K562 (cell line): ENCODE results near the gene GATA5. TPM values are rescaled to one million over a fixed set of nuclear protein-coding genes. Genes with fewer than 3 reads are reported as not detected.

ENCODE experiments used
- HMBOX1 ChIP-seq: sonication (generic); IDR thresholded peaks from 2 replicates; pipeline ENCODE4 v1.6.1; 2016
- JUN ChIP-seq, 2 experiments: sonication (generic) in 1 of 2; formaldehyde crosslinking in 1 of 2; IDR thresholded peaks; 2 replicates each; pipeline versions ENCODE4 v1.6.1 to v1.8.0; 2012 to 2022; ENCODE audit warnings: borderline replicate concordance in 2 of 2, mild to moderate bottlenecking in 2 of 2, improper control_type of control experiment in 1 of 2, low read depth in 1 of 2, low read length in 1 of 2, missing genetic modification reagents in 1 of 2
- KAT2B ChIP-seq: IDR thresholded peaks from one replicate; pipeline ENCODE4 v1.6.1; 2012; ENCODE audit warnings: low read depth, mild to moderate bottlenecking, control low read depth, inconsistent platforms, low read length, moderate library complexity
- RHOXF2B ChIP-seq: fragments of 250-450 bp; sonication (Bioruptor Pico); conservative IDR thresholded peaks from 2 replicates; pipeline ENCODE4 v1.5.1; 2021
- SLC30A9 ChIP-seq: fragments of 250-450 bp; sonication (Bioruptor Pico); IDR thresholded peaks from 2 replicates; pipeline ENCODE4 v1.8.0; 2022; ENCODE audit warnings: mild to moderate bottlenecking, moderate library complexity
- SMAD2 ChIP-seq: fragments of 150-350 bp; IDR thresholded peaks from 2 replicates; pipeline ENCODE4 v1.6.1; 2014; ENCODE audit warnings: low read depth, mild to moderate bottlenecking, low read length
- YY1 ChIP-seq, 3 experiments: IDR thresholded peaks; 2 replicates each; pipeline ENCODE4 v1.6.1; 2011; ENCODE audit warnings: low read length in 2 of 3, mild to moderate bottlenecking in 2 of 3, moderate library complexity in 2 of 3, borderline replicate concordance in 1 of 3, control low read depth in 1 of 3, low read depth in 1 of 3; ENCODE audit not compliant: insufficient read depth in 3 of 3, insufficient replicate concordance in 2 of 3, control insufficient read depth in 1 of 3, insufficient read length in 1 of 3; ENCODE audit errors: extremely low read depth in 1 of 3
- ZBTB1 ChIP-seq: sonication (generic); formaldehyde crosslinking; IDR thresholded peaks from 2 replicates; pipeline ENCODE4 v1.8.1; 2023; ENCODE audit warnings: missing genetic modification reagents, low read depth, mild to moderate bottlenecking, borderline replicate concordance
- polyA plus RNA-seq, 8 experiments: library from polyadenylated mRNA; depleted of rRNA in 4 of 8; stranded (reverse) in 5 of 8; unstranded in 3 of 8; fragments of >200 nt; fragmentation: Nextera tagmentation in 2 of 8; fragmentation: Illumina TruSeq in 1 of 8; extraction: Ambion mirVana in 2 of 8; extraction: Trizol in 1 of 8; gene quantifications; 2 replicates each; pipeline versions ENCODE4 v1.2.1 to v1.2.3, GENCODE V29; 2011 to 2014; ENCODE audit warnings: inconsistent platforms in 1 of 8, missing spikeins in 1 of 8
- total RNA-seq, 7 experiments: library from RNA; depleted of rRNA in 6 of 7; stranded (reverse); fragments of >200 nt in 6 of 7; fragmentation: Illumina TruSeq in 2 of 7; extraction: Trizol in 2 of 7; gene quantifications; 2 replicates each; pipeline versions ENCODE4 v1.2.1 to v1.2.3, GENCODE V29; 2011 to 2021; ENCODE audit warnings: low replicate concordance in 1 of 7

The GATA5 gene
- total and polyA plus RNA-seq, 9 of the 15 experiments (the other 6 are each of a cell fraction or from before 2014, with no cell fraction given), result 0.09 to 0.57 (median 0.20) TPM; not detected in 3

- TF ChIP-seq SLC30A9 (CRISPR knock-in tag) (no peak), HMBOX1 (no peak), KAT2B (no peak), JUN (IDR thresholded peaks at IDR 0.05; ENCODE audit: borderline replicate concordance, low read depth, low read length) (no peak), JUN (CRISPR knock-in tag; IDR thresholded peaks at IDR 0.05; ENCODE audit: borderline replicate concordance) (no peak), SMAD2 (no peak), YY1 (IDR thresholded peaks at IDR 0.05; ENCODE audit: borderline replicate concordance in 1 of 3, control insufficient read depth in 1 of 3, extremely low read depth in 1 of 3, insufficient read depth in 3 of 3, insufficient read length in 1 of 3, insufficient replicate concordance in 2 of 3, low read depth in 1 of 3, low read length in 2 of 3) (no peak), RHOXF2B (CRISPR knock-in tag) (no peak), ZBTB1 (CRISPR knock-in tag) (no peak)
- TF ChIP-seq, all 486 proteins: peak for 0
These were observed 23.1 kb upstream of the GATA5 start (continued) for GRCh38 chr20:62498874-62499273.
